Activated naive CD4-positive, alpha-beta T cell treated with anti-CD3 and anti-CD28 coated beads, Interleukin-2, amount 10 ng/mL, durations not matched to agents 7 days and 5 days (primary cell): ENCODE data around the gene PDCD4.
A peak's percentile ranks its signal among the peaks of the same experiment; 100 is the strongest.

Experiments used
- CTCF ChIA-PET: fragments of 350-600 bp; sonication (Branson Sonifier 250); formaldehyde crosslinking; loops from one replicate; lab custom pipeline; 2021; ENCODE audit warnings: antibody characterized with exemption; lab: Charles Lee
- DNase-seq: peaks from one replicate; pipeline ENCODE4 v3.0.0-alpha.2; 2020
- H3K27ac Mint-ChIP-seq: one replicate; pipeline ENCODE4 v1.8.0; 2021; ENCODE audit warnings: mild to moderate bottlenecking, moderate library complexity, mixed read lengths
- H3K27me3 Mint-ChIP-seq: one replicate; pipeline ENCODE4 v1.8.0; 2021; ENCODE audit warnings: mild to moderate bottlenecking, mixed read lengths
- H3K36me3 Mint-ChIP-seq: one replicate; pipeline ENCODE4 v1.8.0; 2021; ENCODE audit warnings: mixed read lengths
- H3K4me1 Mint-ChIP-seq: one replicate; pipeline ENCODE4 v1.8.0; 2021; ENCODE audit warnings: mixed read lengths
- H3K4me3 Mint-ChIP-seq: one replicate; pipeline ENCODE4 v1.8.0; 2021; ENCODE audit warnings: mild to moderate bottlenecking, moderate library complexity, mixed read lengths
- H3K9me3 Mint-ChIP-seq: one replicate; pipeline ENCODE4 v1.8.0; 2021; ENCODE audit warnings: mixed read lengths

The PDCD4 gene

DNA sequence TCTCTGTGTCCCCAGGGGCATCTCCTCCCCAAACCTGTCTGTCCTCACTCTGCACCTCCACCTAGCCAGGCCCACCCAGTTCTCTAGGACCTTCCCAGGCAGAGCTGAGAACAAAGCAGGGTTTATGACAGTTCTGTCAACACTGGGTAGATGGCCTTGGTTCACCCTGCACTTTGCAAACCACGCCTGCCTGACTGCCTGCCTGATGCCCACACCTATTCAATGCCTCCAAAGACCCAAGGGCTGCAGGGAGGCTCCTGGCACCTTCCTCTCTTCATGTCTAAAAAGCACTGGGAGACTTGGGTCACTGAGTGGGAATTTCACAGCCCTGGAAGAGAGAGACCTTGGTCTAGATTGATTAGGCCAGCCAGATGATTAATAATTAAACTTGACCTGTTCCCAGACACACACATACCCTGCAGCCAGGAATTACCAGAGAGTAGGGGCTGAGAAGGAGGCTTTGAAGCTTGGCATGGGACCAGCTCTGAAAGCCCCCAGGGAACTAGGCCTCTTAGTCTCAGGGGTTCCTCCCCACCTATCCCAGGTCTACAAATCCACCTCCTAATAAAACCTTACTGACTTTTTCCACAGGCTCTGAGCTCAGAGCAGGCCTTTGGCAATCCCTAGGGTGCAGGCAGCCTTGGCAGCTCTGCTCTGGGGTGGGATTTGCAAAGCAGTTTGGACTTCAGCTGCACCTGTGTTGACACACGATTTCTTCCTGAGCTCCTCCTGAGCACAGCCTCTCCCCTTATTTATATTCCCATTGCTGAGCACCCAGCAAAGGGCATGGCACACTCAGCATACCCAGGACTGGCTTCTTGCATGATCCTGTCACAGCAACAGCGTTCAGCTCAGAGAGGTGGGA, 25.7 kb upstream of the PDCD4 start:
- H3K36me3 Mint-ChIP-seq, result no peaks in the 10 kb centered on the region
- H3K4me1 Mint-ChIP-seq, result peaks cover 58% of the 10 kb centered on the region
- no peak overlapping the region for H3K4me3 Mint-ChIP-seq
- no peak overlapping the region for H3K27ac Mint-ChIP-seq
- H3K27me3 Mint-ChIP-seq, result peaks cover 6% of the 10 kb centered on the region
- peaks cover 3% of the 10 kb centered on the region for H3K9me3 Mint-ChIP-seq
- CTCF ChIA-PET, result interaction anchor here (0.8 to 1.1 kb wide), 3 partner anchors 10 to 12 kb away, joined by 3 to 4 read pairs (median 3); no protein-coding TSS in a partner anchor
- no peak for DNase-seq

DNA sequence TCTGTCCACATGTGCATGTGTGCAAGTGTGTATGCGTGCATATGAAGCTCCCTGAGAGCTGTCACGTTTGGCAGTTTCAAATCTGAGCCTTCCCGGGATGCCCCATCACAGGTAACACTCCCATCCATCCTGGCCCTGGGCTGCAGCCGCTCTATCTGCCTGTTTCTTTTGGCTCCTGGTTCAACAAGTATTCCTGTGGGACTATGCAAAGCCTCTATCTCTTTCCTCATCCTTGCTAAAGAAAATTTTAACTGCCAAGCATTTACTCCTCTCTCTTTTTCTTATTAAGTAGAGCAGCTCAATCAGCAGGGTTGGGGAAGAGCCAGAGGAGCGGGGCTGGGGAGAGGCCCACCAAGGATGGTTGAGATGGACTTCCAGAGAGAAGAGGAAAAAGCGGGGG, 24.4 kb upstream of the PDCD4 start:
- DNase-seq, result no peak
- H3K36me3 Mint-ChIP-seq, result no peaks in the 10 kb centered on the region
- no peak overlapping the region for H3K4me3 Mint-ChIP-seq
- peaks cover 3% of the 10 kb centered on the region for H3K9me3 Mint-ChIP-seq
- H3K27me3 Mint-ChIP-seq, result peaks cover 6% of the 10 kb centered on the region
- no peak overlapping the region for H3K27ac Mint-ChIP-seq
- CTCF ChIA-PET, result no interaction called here
- H3K4me1 Mint-ChIP-seq, result peaks cover 59% of the 10 kb centered on the region

GRCh38 chr10:110848106-110848505, 23.6 kb upstream of the PDCD4 start:
- H3K4me3 Mint-ChIP-seq, result no peak overlapping the region
- peaks cover 3% of the 10 kb centered on the region for H3K9me3 Mint-ChIP-seq
- peaks cover 59% of the 10 kb centered on the region for H3K4me1 Mint-ChIP-seq
- H3K27me3 Mint-ChIP-seq, result peaks cover 6% of the 10 kb centered on the region
- H3K36me3 Mint-ChIP-seq, result no peaks in the 10 kb centered on the region
- CTCF ChIA-PET, result no interaction called here
- no peak for DNase-seq
- no peak overlapping the region for H3K27ac Mint-ChIP-seq

GRCh38 chr10:110850099-110850498, 21.6 kb upstream of the PDCD4 start:
- Mint-ChIP-seq H3K4me3 (no peak overlapping the region), H3K36me3 (peaks cover 1% of the 10 kb centered on the region), H3K4me1 (peaks cover 61% of the 10 kb centered on the region), H3K27me3 (peaks cover 6% of the 10 kb centered on the region), H3K27ac (peak overlapping the region; percentile 24), H3K9me3 (peaks cover 2% of the 10 kb centered on the region)
- DNase-seq, result no peak
- CTCF ChIA-PET, result interaction anchor here (0.8 kb wide), 1 partner anchor 46 kb away, joined by 4 read pairs; no protein-coding TSS in a partner anchor

- CTCF ChIA-PET, result interaction anchor here (0.8 to 0.9 kb wide), 2 partner anchors 22 to 47 kb away, joined by 4 read pairs; no protein-coding TSS in a partner anchor
- Mint-ChIP-seq H3K27me3 (peaks cover 6% of the 10 kb centered on the region), H3K9me3 (peaks cover 7% of the 10 kb centered on the region), H3K27ac (peak overlapping the region; percentile 26), H3K4me3 (no peak overlapping the region), H3K36me3 (peaks cover 1% of the 10 kb centered on the region), H3K4me1 (peaks cover 62% of the 10 kb centered on the region)
- DNase-seq, result peak; percentile 49
These were observed 20.6 kb upstream of the PDCD4 start for GRCh38 chr10:110851020-110851612.

DNA sequence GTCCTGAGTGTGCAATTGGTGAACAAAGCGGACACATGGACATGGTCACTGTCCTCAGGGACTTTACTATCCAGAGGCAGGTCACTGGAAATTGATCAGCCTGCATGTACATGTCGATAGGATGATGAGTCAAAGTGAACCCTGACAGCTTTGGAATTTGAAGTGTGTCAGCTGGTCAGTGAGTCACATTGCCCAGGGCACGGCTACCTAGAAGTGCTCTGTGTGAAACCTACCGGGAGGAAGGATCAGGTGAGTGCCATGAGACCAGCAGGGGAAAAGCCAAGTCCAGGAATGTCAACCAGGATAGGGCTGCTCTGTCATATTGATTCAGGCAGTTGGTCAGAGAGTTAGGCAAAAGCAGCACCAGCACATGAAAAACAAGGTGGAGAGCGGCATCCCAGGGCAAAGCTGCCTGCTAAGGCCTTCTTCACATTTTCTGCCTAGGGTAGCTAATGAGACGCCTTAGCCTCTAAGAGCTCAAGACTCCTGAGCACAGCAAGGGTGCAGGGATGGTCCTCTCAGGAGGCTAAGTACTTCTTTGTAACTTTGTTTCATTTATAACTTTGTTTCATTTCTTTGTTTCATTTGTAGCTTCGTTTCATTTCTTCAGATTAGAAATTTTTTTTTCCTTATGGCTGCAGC, 19.4 kb upstream of the PDCD4 start:
- Mint-ChIP-seq H3K27me3 (peaks cover 4% of the 10 kb centered on the region), H3K4me3 (no peak overlapping the region)

DNA sequence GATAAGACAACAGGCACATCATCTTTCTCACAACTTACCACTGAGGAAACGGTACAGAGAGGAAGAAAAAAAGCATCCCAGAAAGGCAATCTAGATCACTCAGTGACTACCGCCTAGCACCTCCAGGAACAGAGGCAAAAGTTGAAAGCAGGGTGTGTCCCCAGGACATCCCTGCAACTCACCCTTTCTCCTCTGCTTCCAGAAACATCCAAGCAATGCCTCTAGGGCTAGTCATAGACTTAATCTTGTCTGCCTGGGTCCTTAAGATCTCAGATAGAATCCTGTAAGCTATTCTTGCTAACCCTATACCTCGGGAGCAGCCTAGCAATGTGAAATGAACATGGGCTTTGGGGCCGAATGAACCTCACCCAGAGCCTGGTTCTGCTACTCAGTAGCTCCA, 18.8 kb upstream of the PDCD4 start:
- Mint-ChIP-seq H3K4me1 (peaks cover 71% of the 10 kb centered on the region), H3K4me3 (no peak overlapping the region), H3K9me3 (peaks cover 7% of the 10 kb centered on the region), H3K27me3 (no peaks in the 10 kb centered on the region), H3K36me3 (peaks cover 1% of the 10 kb centered on the region), H3K27ac (no peak overlapping the region)
- no peak for DNase-seq
- CTCF ChIA-PET, result interaction anchor here (0.8 to 1.5 kb wide), 4 partner anchors 12 to 49 kb away, joined by 3 to 5 read pairs (median 4); no protein-coding TSS in a partner anchor

More for the DNA sequence above, 19.4 kb upstream of the PDCD4 start:
- CTCF ChIA-PET, result interaction anchor here (0.8 to 1.5 kb wide), 4 partner anchors 12 to 49 kb away, joined by 3 to 5 read pairs (median 4); no protein-coding TSS in a partner anchor
- H3K36me3 Mint-ChIP-seq, result peaks cover 1% of the 10 kb centered on the region
- H3K4me1 Mint-ChIP-seq, result peaks cover 65% of the 10 kb centered on the region
- no peak for DNase-seq
- H3K9me3 Mint-ChIP-seq, result peaks cover 7% of the 10 kb centered on the region
- no peak overlapping the region for H3K27ac Mint-ChIP-seq

GRCh38 chr10:110853921-110854605, 17.7 kb upstream of the PDCD4 start:
- CTCF ChIA-PET, result no interaction called here
- Mint-ChIP-seq H3K27ac (no peak overlapping the region), H3K9me3 (peaks cover 7% of the 10 kb centered on the region), H3K4me3 (no peak overlapping the region), H3K36me3 (peaks cover 1% of the 10 kb centered on the region), H3K4me1 (peaks cover 82% of the 10 kb centered on the region), H3K27me3 (no peaks in the 10 kb centered on the region)
- no peak for DNase-seq

- CTCF ChIA-PET, result interaction anchor here (1.0 to 3.5 kb wide), 7 partner anchors 10 to 54 kb away, joined by 3 to 16 read pairs (median 4); partner anchors contain the start of gene PDCD4
- no peak for DNase-seq
- peak overlapping the region; percentile 95 for H3K27ac Mint-ChIP-seq
- H3K4me3 Mint-ChIP-seq, result no peak overlapping the region
- H3K4me1 Mint-ChIP-seq, result peaks cover 90% of the 10 kb centered on the region
- H3K9me3 Mint-ChIP-seq, result peaks cover 7% of the 10 kb centered on the region
- H3K27me3 Mint-ChIP-seq, result no peaks in the 10 kb centered on the region
- H3K36me3 Mint-ChIP-seq, result peaks cover 1% of the 10 kb centered on the region
These were observed 14.2 kb upstream of the PDCD4 start for GRCh38 chr10:110857265-110858171.

- Mint-ChIP-seq H3K4me3 (peak overlapping the region; percentile 6), H3K27ac (peak overlapping the region; percentile 95), H3K9me3 (peaks cover 7% of the 10 kb centered on the region), H3K36me3 (peaks cover 2% of the 10 kb centered on the region), H3K27me3 (no peaks in the 10 kb centered on the region), H3K4me1 (peaks cover 90% of the 10 kb centered on the region)
- no peak for DNase-seq
- CTCF ChIA-PET, result interaction anchor here (1.2 to 3.5 kb wide), 6 partner anchors 9 to 55 kb away, joined by 3 to 16 read pairs (median 4); no protein-coding TSS in a partner anchor
These were observed 13.3 kb upstream of the PDCD4 start for GRCh38 chr10:110858297-110858934.

DNA sequence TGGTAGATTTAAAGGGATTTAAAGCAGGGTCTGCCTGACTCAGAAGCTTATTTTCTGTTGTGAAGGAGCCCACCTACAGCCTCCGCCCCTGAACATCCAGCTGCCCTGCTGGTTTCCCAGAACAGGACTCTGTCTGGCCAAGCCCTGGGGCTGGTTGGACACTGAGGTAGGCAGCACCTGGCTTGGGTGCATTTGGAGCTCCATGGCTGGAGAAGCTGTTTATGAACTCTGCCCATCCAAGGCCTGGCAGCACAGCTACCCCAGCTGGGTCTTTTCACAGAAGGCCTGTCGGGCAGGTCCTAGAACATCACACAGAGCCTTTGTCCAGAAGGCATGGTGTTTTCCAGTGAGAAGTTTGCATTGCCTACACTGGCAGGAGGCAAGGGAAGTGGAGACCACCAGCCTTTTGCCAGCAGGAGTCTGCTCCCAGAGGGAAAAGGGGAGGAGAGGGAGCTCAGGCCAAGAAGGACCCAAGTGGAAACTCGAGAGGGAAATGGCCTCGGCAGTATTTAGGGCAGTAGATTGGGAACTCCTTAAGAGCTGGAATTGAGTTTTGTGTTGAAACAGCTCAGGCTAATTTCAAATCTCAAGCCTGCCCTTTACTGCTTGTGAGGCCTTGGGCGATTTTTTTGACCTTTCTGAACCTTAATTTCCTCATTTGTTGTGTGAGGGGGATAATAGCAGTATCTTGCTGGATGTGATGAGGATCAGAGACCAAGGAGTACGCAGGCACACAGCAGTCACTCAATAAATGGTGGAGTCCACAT, 12.3 kb upstream of the PDCD4 start:
- H3K4me3 Mint-ChIP-seq, result no peak overlapping the region
- peaks cover 90% of the 10 kb centered on the region for H3K4me1 Mint-ChIP-seq
- CTCF ChIA-PET, result interaction anchor here (1.0 to 3.5 kb wide), 6 partner anchors 13 to 56 kb away, joined by 3 to 16 read pairs (median 4); no protein-coding TSS in a partner anchor
- peaks cover 7% of the 10 kb centered on the region for H3K36me3 Mint-ChIP-seq
- H3K27ac Mint-ChIP-seq, result peak overlapping the region; percentile 95
- DNase-seq, result no peak
- peaks cover 7% of the 10 kb centered on the region for H3K9me3 Mint-ChIP-seq
- no peaks in the 10 kb centered on the region for H3K27me3 Mint-ChIP-seq

GRCh38 chr10:110859973-110860376, 11.8 kb upstream of the PDCD4 start:
- Mint-ChIP-seq H3K36me3 (peaks cover 6% of the 10 kb centered on the region), H3K4me1 (peaks cover 90% of the 10 kb centered on the region), H3K27ac (peak overlapping the region; percentile 95), H3K27me3 (no peaks in the 10 kb centered on the region), H3K9me3 (peaks cover 6% of the 10 kb centered on the region), H3K4me3 (no peak overlapping the region)
- DNase-seq, result no peak
- CTCF ChIA-PET, result interaction anchor here (1.0 to 3.5 kb wide), 4 partner anchors 13 to 57 kb away, joined by 3 to 16 read pairs (median 5); no protein-coding TSS in a partner anchor
